Liver (tissue), 9 donors: Measurements from ENCODE around the gene WNK2. TPM values are rescaled to one million over a fixed set of nuclear protein-coding genes. Genes with fewer than 3 reads are reported as not detected.

Experiments used
- DNase-seq: peaks from one replicate; pipeline ENCODE4 v3.0.0-alpha.2; 2017; ENCODE audit warnings: low spot score
- H3K27ac ChIP-seq, 2 donors: one replicate each; pipeline ENCODE4 v1.7.0; 2013; ENCODE audit warnings: inconsistent platforms in 2 of 2, low read length in 2 of 2, control low read depth in 1 of 2, low read depth in 1 of 2, mild to moderate bottlenecking in 1 of 2
- H3K27me3 ChIP-seq, 4 donors: one replicate each; pipeline versions ENCODE4 v1.6.1 to v1.7.0; 2013; ENCODE audit warnings: low read length in 3 of 4, inconsistent platforms in 1 of 4, mild to moderate bottlenecking in 1 of 4, moderate library complexity in 1 of 4; ENCODE audit not compliant: control insufficient read depth in 4 of 4, insufficient read depth in 4 of 4
- H3K36me3 ChIP-seq, 4 donors: one replicate each; pipeline versions ENCODE4 v1.6.1 to v1.7.0; 2013; ENCODE audit warnings: low read length in 3 of 4, mild to moderate bottlenecking in 3 of 4, low read depth in 1 of 4, moderate library complexity in 1 of 4; ENCODE audit not compliant: control insufficient read depth in 4 of 4, insufficient read depth in 3 of 4
- H3K4me1 ChIP-seq, 4 donors: one replicate each; pipeline versions ENCODE4 v1.6.1 to v1.7.0; 2013; ENCODE audit warnings: low read length in 3 of 4, mild to moderate bottlenecking in 3 of 4, moderate library complexity in 1 of 4; ENCODE audit not compliant: control insufficient read depth in 4 of 4, insufficient read depth in 4 of 4
- H3K4me3 ChIP-seq, 3 donors: one replicate each; pipeline versions ENCODE4 v1.6.1 to v1.7.0; 2013; ENCODE audit warnings: low read length in 3 of 3, control low read depth in 1 of 3, low read depth in 1 of 3, mild to moderate bottlenecking in 1 of 3
- H3K9ac ChIP-seq, 2 donors: one replicate each; pipeline ENCODE4 v1.7.0; 2013; ENCODE audit warnings: low read length in 2 of 2, mild to moderate bottlenecking in 2 of 2, moderate library complexity in 2 of 2, control low read depth in 1 of 2, low read depth in 1 of 2
- H3K9me3 ChIP-seq, 4 donors: one replicate each; pipeline versions ENCODE4 v1.6.1 to v1.7.0; 2013; ENCODE audit warnings: low read length in 3 of 4; ENCODE audit not compliant: control insufficient read depth in 4 of 4
- EGR1 ChIP-seq, 2 donors: IDR thresholded peaks; 2 replicates each; pipeline ENCODE4 v1.6.1; 2016 to 2018; ENCODE audit warnings: antibody characterized with exemption in 2 of 2, low read depth in 2 of 2
- GABPA ChIP-seq, 2 donors: IDR thresholded peaks in 1 of 2; conservative IDR thresholded peaks in 1 of 2; 2 replicates each; pipeline ENCODE4 v1.6.1; 2016; ENCODE audit warnings: antibody characterized with exemption in 2 of 2, mild to moderate bottlenecking in 1 of 2, moderate library complexity in 1 of 2
- HNF4A ChIP-seq, 2 donors: conservative IDR thresholded peaks; 2 replicates each; pipeline ENCODE4 v1.6.1; 2016; ENCODE audit warnings: antibody characterized with exemption in 2 of 2, mild to moderate bottlenecking in 2 of 2
- HNF4G ChIP-seq: IDR thresholded peaks from 2 replicates; pipeline ENCODE4 v1.6.1; 2016; ENCODE audit warnings: antibody characterized with exemption
- JUND ChIP-seq, 2 donors: IDR thresholded peaks; 2 replicates each; pipeline ENCODE4 v1.6.1; 2016; ENCODE audit warnings: antibody characterized with exemption in 2 of 2
- NR2F2 ChIP-seq: IDR thresholded peaks from 2 replicates; pipeline ENCODE4 v1.6.1; 2016; ENCODE audit warnings: antibody characterized with exemption
- RAD21 ChIP-seq, 2 donors: IDR thresholded peaks; 2 replicates each; pipeline ENCODE4 v1.6.1; 2016; ENCODE audit warnings: antibody characterized with exemption in 2 of 2, mild to moderate bottlenecking in 2 of 2
- RXRA ChIP-seq, 2 donors: IDR thresholded peaks; 2 replicates each; pipeline ENCODE4 v1.6.1; 2017 to 2018; ENCODE audit warnings: antibody characterized with exemption in 2 of 2, mild to moderate bottlenecking in 1 of 2
- SP1 ChIP-seq: IDR thresholded peaks from 2 replicates; pipeline ENCODE4 v1.6.1; 2018; ENCODE audit warnings: antibody characterized with exemption, mild to moderate bottlenecking
- TAF1 ChIP-seq: conservative IDR thresholded peaks from 2 replicates; pipeline ENCODE4 v1.6.1; 2016; ENCODE audit warnings: antibody characterized with exemption, mild to moderate bottlenecking
- YY1 ChIP-seq: IDR thresholded peaks from 2 replicates; pipeline ENCODE4 v1.6.1; 2016; ENCODE audit warnings: antibody characterized with exemption, mild to moderate bottlenecking
- WGBS: extraction: QIAGEN DNeasy Blood & Tissue Kit; methylation state at CpG from one replicate; pipeline ENCODE4 v1.1.7; 2013; 5-methylcytosine and 5-hydroxymethylcytosine counted together
- polyA plus RNA-seq, 2 donors: library from polyadenylated mRNA; stranded (reverse) in 1 of 2; unstranded in 1 of 2; fragments of 200-250 nt in 1 of 2; fragments of >200 nt in 1 of 2; fragmentation: Nextera tagmentation in 1 of 2; extraction: Ambion mirVana in 1 of 2; gene quantifications; one replicate each; pipeline versions ENCODE4 v1.2.1 to v1.2.3, GENCODE V29; 2013 to 2015
- total RNA-seq, 2 donors: library from RNA; depleted of rRNA; stranded (reverse); fragments of >200 nt; gene quantifications; one replicate each; pipeline ENCODE4 v1.2.3, GENCODE V29; 2014
- TF ChIP-seq, protein P1 (sequence below): fragments of 150-350 bp; IDR thresholded peaks from 2 replicates; pipeline ENCODE4 v1.5.1; 2017; ENCODE audit warnings: improper control_type of control experiment, low read depth, low read length; ENCODE audit not compliant: missing input control
- TF ChIP-seq, protein P2 (sequence below): IDR thresholded peaks from 2 replicates; pipeline ENCODE4 v1.6.1; 2016; ENCODE audit warnings: antibody characterized with exemption
- TF ChIP-seq, protein P3 (sequence below): IDR thresholded peaks from 2 replicates; pipeline ENCODE4 v1.6.1; 2016; ENCODE audit warnings: antibody characterized with exemption
- TF ChIP-seq, protein P4 (sequence below): IDR thresholded peaks from 2 replicates; pipeline ENCODE4 v1.6.1; 2016; ENCODE audit warnings: antibody characterized with exemption, mild to moderate bottlenecking
- TF ChIP-seq, protein P5 (sequence below): IDR thresholded peaks from 2 replicates; pipeline ENCODE4 v1.6.1; 2016; ENCODE audit warnings: antibody characterized with exemption
- donor health status: healthy.
- donor health status: healthy.
- donor health status: healthy.
- donor health status: healthy.
- donor health status: healthy.

Gene WNK2
- total and polyA plus RNA-seq, 4 donors = 0.65 to 4.4 (median 1.7) TPM

DNA sequence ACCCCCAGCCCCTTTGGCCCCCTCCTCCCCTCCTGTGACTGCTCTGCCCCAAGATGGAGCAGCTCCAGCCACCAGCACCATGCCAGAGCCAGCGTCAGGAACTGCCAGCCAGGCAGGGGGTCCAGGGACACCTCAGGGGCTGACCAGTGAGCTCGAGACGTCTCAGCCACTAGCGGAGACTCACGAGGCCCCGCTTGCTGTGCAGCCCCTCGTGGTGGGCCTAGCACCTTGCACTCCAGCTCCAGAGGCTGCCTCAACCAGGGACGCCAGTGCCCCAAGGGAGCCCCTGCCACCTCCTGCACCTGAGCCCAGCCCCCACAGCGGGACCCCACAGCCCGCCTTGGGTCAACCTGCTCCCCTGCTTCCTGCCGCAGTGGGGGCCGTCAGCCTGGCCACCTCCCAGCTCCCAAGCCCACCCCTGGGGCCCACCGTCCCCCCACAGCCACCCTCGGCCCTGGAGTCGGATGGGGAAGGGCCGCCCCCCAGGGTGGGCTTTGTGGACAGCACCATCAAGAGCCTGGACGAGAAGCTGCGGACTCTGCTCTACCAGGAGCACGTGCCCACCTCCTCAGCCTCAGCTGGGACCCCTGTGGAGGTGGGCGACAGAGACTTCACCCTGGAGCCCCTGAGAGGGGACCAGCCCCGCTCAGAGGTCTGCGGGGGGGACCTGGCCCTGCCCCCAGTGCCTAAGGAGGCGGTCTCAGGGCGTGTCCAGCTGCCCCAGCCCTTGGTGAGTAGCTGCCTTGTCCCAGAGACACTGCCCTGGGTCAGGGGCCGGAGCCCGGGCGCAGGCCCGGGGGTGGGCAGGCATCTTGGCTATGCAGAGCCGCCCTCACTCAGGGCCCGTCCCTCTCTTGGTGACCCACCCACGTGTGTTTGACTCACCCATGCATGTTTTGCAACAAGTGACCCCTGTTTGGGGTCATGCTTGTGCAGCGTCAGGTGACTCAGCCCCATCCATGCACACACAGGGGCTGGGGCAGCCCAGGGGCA is 105.2 kb downstream of the WNK2 start:
- Histone ChIP-seq H3K27ac (no peak overlapping the region), H3K27me3 (peaks cover 0 to 3% (median 0%) of the 10 kb centered on the region in 4 donors), H3K4me1 (no peaks in the 10 kb centered on the region), H3K9ac (no peak overlapping the region), H3K4me3 (no peak overlapping the region), H3K36me3 (no peaks in the 10 kb centered on the region), H3K9me3 (no peaks in the 10 kb centered on the region)
- 79% methylated on average over 32 of the region's 32 CpGs for WGBS
- peak; percentile 41 for DNase-seq
- no peak for TF ChIP-seq RAD21 (IDR thresholded peaks at IDR 0.05)
- peak in 1 of 2 donors; percentile 34 for TF ChIP-seq RXRA (IDR thresholded peaks at IDR 0.05)

GRCh38 chr9:93290495-93291434 is 106.8 kb downstream of the WNK2 start:
- no peak overlapping the region for H3K27ac ChIP-seq
- no peaks in the 10 kb centered on the region for H3K4me1 ChIP-seq
- no peak overlapping the region for H3K4me3 ChIP-seq
- H3K9ac ChIP-seq = no peak overlapping the region
- no peaks in the 10 kb centered on the region for H3K36me3 ChIP-seq
- 88% methylated on average over 21 of the region's 21 CpGs for WGBS
- no peaks in the 10 kb centered on the region for H3K27me3 ChIP-seq
- no peak for DNase-seq
- TF ChIP-seq RXRA (IDR thresholded peaks at IDR 0.05) (no peak), YY1 (no peak), EGR1 (IDR thresholded peaks at IDR 0.05; ENCODE audit: low read depth in 2 of 2) (no peak), JUND (IDR thresholded peaks at IDR 0.05) (no peak), TAF1 (no peak), HNF4A (conservative IDR thresholded peaks at IDR 0.05) (no peak), GABPA (IDR thresholded peaks at IDR 0.05 in 1 of 2, conservative IDR thresholded peaks at IDR 0.05 in 1 of 2) (no peak), SP1 (no peak), HNF4G (no peak), NR2F2 (no peak), RAD21 (IDR thresholded peaks at IDR 0.05) (no peak)
- TF ChIP-seq, protein P1, sequence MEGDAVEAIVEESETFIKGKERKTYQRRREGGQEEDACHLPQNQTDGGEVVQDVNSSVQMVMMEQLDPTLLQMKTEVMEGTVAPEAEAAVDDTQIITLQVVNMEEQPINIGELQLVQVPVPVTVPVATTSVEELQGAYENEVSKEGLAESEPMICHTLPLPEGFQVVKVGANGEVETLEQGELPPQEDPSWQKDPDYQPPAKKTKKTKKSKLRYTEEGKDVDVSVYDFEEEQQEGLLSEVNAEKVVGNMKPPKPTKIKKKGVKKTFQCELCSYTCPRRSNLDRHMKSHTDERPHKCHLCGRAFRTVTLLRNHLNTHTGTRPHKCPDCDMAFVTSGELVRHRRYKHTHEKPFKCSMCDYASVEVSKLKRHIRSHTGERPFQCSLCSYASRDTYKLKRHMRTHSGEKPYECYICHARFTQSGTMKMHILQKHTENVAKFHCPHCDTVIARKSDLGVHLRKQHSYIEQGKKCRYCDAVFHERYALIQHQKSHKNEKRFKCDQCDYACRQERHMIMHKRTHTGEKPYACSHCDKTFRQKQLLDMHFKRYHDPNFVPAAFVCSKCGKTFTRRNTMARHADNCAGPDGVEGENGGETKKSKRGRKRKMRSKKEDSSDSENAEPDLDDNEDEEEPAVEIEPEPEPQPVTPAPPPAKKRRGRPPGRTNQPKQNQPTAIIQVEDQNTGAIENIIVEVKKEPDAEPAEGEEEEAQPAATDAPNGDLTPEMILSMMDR = no peak
- TF ChIP-seq, protein P2, sequence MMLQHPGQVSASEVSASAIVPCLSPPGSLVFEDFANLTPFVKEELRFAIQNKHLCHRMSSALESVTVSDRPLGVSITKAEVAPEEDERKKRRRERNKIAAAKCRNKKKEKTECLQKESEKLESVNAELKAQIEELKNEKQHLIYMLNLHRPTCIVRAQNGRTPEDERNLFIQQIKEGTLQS = no peak
- TF ChIP-seq, protein P3, sequence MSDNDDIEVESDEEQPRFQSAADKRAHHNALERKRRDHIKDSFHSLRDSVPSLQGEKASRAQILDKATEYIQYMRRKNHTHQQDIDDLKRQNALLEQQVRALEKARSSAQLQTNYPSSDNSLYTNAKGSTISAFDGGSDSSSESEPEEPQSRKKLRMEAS = no peak
- TF ChIP-seq, protein P4, sequence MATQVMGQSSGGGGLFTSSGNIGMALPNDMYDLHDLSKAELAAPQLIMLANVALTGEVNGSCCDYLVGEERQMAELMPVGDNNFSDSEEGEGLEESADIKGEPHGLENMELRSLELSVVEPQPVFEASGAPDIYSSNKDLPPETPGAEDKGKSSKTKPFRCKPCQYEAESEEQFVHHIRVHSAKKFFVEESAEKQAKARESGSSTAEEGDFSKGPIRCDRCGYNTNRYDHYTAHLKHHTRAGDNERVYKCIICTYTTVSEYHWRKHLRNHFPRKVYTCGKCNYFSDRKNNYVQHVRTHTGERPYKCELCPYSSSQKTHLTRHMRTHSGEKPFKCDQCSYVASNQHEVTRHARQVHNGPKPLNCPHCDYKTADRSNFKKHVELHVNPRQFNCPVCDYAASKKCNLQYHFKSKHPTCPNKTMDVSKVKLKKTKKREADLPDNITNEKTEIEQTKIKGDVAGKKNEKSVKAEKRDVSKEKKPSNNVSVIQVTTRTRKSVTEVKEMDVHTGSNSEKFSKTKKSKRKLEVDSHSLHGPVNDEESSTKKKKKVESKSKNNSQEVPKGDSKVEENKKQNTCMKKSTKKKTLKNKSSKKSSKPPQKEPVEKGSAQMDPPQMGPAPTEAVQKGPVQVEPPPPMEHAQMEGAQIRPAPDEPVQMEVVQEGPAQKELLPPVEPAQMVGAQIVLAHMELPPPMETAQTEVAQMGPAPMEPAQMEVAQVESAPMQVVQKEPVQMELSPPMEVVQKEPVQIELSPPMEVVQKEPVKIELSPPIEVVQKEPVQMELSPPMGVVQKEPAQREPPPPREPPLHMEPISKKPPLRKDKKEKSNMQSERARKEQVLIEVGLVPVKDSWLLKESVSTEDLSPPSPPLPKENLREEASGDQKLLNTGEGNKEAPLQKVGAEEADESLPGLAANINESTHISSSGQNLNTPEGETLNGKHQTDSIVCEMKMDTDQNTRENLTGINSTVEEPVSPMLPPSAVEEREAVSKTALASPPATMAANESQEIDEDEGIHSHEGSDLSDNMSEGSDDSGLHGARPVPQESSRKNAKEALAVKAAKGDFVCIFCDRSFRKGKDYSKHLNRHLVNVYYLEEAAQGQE = no peak
- TF ChIP-seq, protein P5, sequence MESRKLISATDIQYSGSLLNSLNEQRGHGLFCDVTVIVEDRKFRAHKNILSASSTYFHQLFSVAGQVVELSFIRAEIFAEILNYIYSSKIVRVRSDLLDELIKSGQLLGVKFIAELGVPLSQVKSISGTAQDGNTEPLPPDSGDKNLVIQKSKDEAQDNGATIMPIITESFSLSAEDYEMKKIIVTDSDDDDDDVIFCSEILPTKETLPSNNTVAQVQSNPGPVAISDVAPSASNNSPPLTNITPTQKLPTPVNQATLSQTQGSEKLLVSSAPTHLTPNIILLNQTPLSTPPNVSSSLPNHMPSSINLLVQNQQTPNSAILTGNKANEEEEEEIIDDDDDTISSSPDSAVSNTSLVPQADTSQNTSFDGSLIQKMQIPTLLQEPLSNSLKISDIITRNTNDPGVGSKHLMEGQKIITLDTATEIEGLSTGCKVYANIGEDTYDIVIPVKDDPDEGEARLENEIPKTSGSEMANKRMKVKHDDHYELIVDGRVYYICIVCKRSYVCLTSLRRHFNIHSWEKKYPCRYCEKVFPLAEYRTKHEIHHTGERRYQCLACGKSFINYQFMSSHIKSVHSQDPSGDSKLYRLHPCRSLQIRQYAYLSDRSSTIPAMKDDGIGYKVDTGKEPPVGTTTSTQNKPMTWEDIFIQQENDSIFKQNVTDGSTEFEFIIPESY = no peak
- no peaks in the 10 kb centered on the region for H3K9me3 ChIP-seq
